ENCODE data around the gene ATP2B1. TPM values are rescaled to one million over a fixed set of nuclear protein-coding genes. Genes with fewer than 3 reads are reported as not detected.

Gene ATP2B1
- total RNA-seq, 1 donor from 2014 or later, result 48.9 TPM

- Histone ChIP-seq H3K4me2 (ENCODE audit: low read length) (peak overlapping the region; percentile 39), H3K79me2 (ENCODE audit: insufficient read depth, low read length) (no peaks in the 10 kb centered on the region), H3K9me3 (ENCODE audit: insufficient read depth, low read depth, low read length) (no peaks in the 10 kb centered on the region), H3K4me3 (ENCODE audit: insufficient read depth, low read depth, low read length) (no peak overlapping the region), H3K27me3 (ENCODE audit: insufficient read depth, low read length) (no peaks in the 10 kb centered on the region), H2AFZ (ENCODE audit: low read depth, low read length) (no peak overlapping the region), H4K20me1 (ENCODE audit: insufficient read depth, low read length) (no peaks in the 10 kb centered on the region), H3K4me1 (ENCODE audit: insufficient read depth, low read length) (peaks cover 8% of the 10 kb centered on the region), H3K36me3 (ENCODE audit: insufficient read depth, low read length) (no peaks in the 10 kb centered on the region), H3K9ac (ENCODE audit: low read length) (no peak overlapping the region), H3K27ac (ENCODE audit: low read depth, low read length) (peak overlapping the region; percentile 61)
- no peak for DNase-seq (ENCODE audit: low read depth)
- H3K27ac Mint-ChIP-seq (ENCODE audit: unreplicated experiment), result peak overlapping the region; percentile 84
- no peak for FAIRE-seq
- no peaks in the 10 kb centered on the region for H3K9me3 Mint-ChIP-seq (ENCODE audit: unreplicated experiment)
- H3K27me3 Mint-ChIP-seq (ENCODE audit: low read depth, unreplicated experiment), result no peaks in the 10 kb centered on the region
- no peak overlapping the region for H3K4me3 Mint-ChIP-seq (ENCODE audit: unreplicated experiment)
- H3K4me1 Mint-ChIP-seq (ENCODE audit: low read depth, unreplicated experiment), result peaks cover 16% of the 10 kb centered on the region
- no peak for TF ChIP-seq EZH2 (IDR thresholded peaks at IDR 0.05; ENCODE audit: insufficient read depth, low read length)
- TF ChIP-seq, protein P1, sequence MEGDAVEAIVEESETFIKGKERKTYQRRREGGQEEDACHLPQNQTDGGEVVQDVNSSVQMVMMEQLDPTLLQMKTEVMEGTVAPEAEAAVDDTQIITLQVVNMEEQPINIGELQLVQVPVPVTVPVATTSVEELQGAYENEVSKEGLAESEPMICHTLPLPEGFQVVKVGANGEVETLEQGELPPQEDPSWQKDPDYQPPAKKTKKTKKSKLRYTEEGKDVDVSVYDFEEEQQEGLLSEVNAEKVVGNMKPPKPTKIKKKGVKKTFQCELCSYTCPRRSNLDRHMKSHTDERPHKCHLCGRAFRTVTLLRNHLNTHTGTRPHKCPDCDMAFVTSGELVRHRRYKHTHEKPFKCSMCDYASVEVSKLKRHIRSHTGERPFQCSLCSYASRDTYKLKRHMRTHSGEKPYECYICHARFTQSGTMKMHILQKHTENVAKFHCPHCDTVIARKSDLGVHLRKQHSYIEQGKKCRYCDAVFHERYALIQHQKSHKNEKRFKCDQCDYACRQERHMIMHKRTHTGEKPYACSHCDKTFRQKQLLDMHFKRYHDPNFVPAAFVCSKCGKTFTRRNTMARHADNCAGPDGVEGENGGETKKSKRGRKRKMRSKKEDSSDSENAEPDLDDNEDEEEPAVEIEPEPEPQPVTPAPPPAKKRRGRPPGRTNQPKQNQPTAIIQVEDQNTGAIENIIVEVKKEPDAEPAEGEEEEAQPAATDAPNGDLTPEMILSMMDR (IDR thresholded peaks at IDR 0.05; ENCODE audit: insufficient read depth, low read depth, low read length), result no peak
- H3K36me3 Mint-ChIP-seq (ENCODE audit: low read depth, unreplicated experiment), result no peaks in the 10 kb centered on the region
These were observed 47.6 kb upstream of the ATP2B1 start for GRCh38 chr12:89756194-89756584.

DNA sequence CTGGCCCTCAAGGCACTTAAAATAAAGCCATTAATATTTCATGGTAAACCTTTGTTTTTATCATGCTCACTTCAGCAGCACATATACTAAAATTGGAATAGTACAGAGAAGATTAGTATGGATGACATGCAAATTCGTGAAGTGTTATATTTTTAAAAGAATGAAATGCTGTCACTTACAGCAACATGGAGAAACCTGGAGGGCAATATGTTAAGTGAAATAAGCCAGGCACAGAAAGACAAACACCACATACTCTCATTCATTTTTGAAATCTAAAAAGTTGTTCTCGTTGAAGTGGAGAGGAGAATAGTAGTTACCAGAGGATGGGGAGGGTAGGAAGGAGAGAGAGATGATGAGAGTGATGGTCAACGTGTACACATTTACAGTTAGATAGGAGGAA lies 45.4 kb upstream of the ATP2B1 start:
- Histone ChIP-seq H3K36me3 (ENCODE audit: insufficient read depth, low read length) (no peaks in the 10 kb centered on the region), H2AFZ (ENCODE audit: low read depth, low read length) (no peak overlapping the region), H4K20me1 (ENCODE audit: insufficient read depth, low read length) (no peaks in the 10 kb centered on the region), H3K4me3 (ENCODE audit: insufficient read depth, low read depth, low read length) (no peak overlapping the region), H3K9ac (ENCODE audit: low read length) (no peak overlapping the region), H3K27me3 (ENCODE audit: insufficient read depth, low read length) (no peaks in the 10 kb centered on the region), H3K9me3 (ENCODE audit: insufficient read depth, low read depth, low read length) (no peaks in the 10 kb centered on the region), H3K79me2 (ENCODE audit: insufficient read depth, low read length) (no peaks in the 10 kb centered on the region), H3K4me2 (ENCODE audit: low read length) (no peak overlapping the region), H3K27ac (ENCODE audit: low read depth, low read length) (no peak overlapping the region), H3K4me1 (ENCODE audit: insufficient read depth, low read length) (peaks cover 8% of the 10 kb centered on the region)
- Mint-ChIP-seq H3K9me3 (ENCODE audit: unreplicated experiment) (no peaks in the 10 kb centered on the region), H3K27ac (ENCODE audit: unreplicated experiment) (no peak overlapping the region), H3K27me3 (ENCODE audit: low read depth, unreplicated experiment) (no peaks in the 10 kb centered on the region), H3K4me3 (ENCODE audit: unreplicated experiment) (no peak overlapping the region), H3K4me1 (ENCODE audit: low read depth, unreplicated experiment) (peaks cover 22% of the 10 kb centered on the region), H3K36me3 (ENCODE audit: low read depth, unreplicated experiment) (no peaks in the 10 kb centered on the region)
- TF ChIP-seq, protein P1 (IDR thresholded peaks at IDR 0.05; ENCODE audit: insufficient read depth, low read depth, low read length), result no peak
- TF ChIP-seq EZH2 (IDR thresholded peaks at IDR 0.05; ENCODE audit: insufficient read depth, low read length), result no peak
- FAIRE-seq, result no peak
- DNase-seq (ENCODE audit: low read depth), result no peak

DNA sequence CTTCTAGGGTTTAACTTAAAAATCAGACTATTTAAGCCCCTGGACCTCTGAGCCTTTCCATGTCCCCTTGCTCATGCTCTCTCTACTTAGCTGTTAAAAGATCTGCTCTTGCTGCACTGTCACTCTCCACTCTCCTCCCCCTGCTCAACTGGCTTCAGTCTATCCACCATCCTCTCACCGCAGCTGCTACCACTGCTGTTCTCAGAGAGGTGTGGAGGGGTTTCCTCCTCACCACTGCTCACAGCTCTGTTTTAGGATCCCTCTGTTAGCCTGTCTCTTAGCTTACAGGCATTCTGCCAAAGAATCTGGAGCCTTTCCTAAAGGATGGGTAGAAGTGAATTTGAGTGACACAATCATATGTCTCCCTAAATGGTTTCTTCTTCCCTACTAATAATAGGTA lies 43.7 kb upstream of the ATP2B1 start:
- H3K27me3 ChIP-seq (ENCODE audit: insufficient read depth, low read length), result no peaks in the 10 kb centered on the region
- no peak overlapping the region for H3K4me3 ChIP-seq (ENCODE audit: insufficient read depth, low read depth, low read length)
- TF ChIP-seq, protein P1 (IDR thresholded peaks at IDR 0.05; ENCODE audit: insufficient read depth, low read depth, low read length), result no peak
- no peak for TF ChIP-seq EZH2 (IDR thresholded peaks at IDR 0.05; ENCODE audit: insufficient read depth, low read length)
- H2AFZ ChIP-seq (ENCODE audit: low read depth, low read length), result no peak overlapping the region
- H3K9ac ChIP-seq (ENCODE audit: low read length), result no peak overlapping the region
- Mint-ChIP-seq H3K4me3 (ENCODE audit: unreplicated experiment) (no peak overlapping the region), H3K4me1 (ENCODE audit: low read depth, unreplicated experiment) (peaks cover 18% of the 10 kb centered on the region), H3K9me3 (ENCODE audit: unreplicated experiment) (no peaks in the 10 kb centered on the region), H3K36me3 (ENCODE audit: low read depth, unreplicated experiment) (no peaks in the 10 kb centered on the region), H3K27ac (ENCODE audit: unreplicated experiment) (no peak overlapping the region), H3K27me3 (ENCODE audit: low read depth, unreplicated experiment) (no peaks in the 10 kb centered on the region)
- FAIRE-seq (no peak), DNase-seq (ENCODE audit: low read depth) (no peak)
- no peaks in the 10 kb centered on the region for H4K20me1 ChIP-seq (ENCODE audit: insufficient read depth, low read length)
- H3K9me3 ChIP-seq (ENCODE audit: insufficient read depth, low read depth, low read length), result no peaks in the 10 kb centered on the region
- H3K4me1 ChIP-seq (ENCODE audit: insufficient read depth, low read length), result peaks cover 8% of the 10 kb centered on the region
- H3K27ac ChIP-seq (ENCODE audit: low read depth, low read length), result no peak overlapping the region
- no peaks in the 10 kb centered on the region for H3K36me3 ChIP-seq (ENCODE audit: insufficient read depth, low read length)
- no peaks in the 10 kb centered on the region for H3K79me2 ChIP-seq (ENCODE audit: insufficient read depth, low read length)
- H3K4me2 ChIP-seq (ENCODE audit: low read length), result no peak overlapping the region
